ENCODE data around the gene SHH. TPM values are rescaled to one million over a fixed set of nuclear protein-coding genes. Genes with fewer than 3 reads are reported as not detected.

The SHH gene
- total RNA-seq, 1 experiment from 2014 or later: not detected

- POLR2A ChIA-PET (ENCODE audit: low non-redundant PET): no interaction called here
- H3K36me3 ChIP-seq (ENCODE audit: insufficient read depth, low read length, poor library complexity, severe bottlenecking): peaks cover 11% of the 10 kb centered on the region
- no peak overlapping the region for H3K4me3 ChIP-seq (ENCODE audit: low read depth, low read length, poor library complexity, severe bottlenecking)
- H3K4me1 ChIP-seq (ENCODE audit: insufficient read depth, low read length, poor library complexity, severe bottlenecking): no peaks in the 10 kb centered on the region
- no peaks in the 10 kb centered on the region for H3K9me3 ChIP-seq (ENCODE audit: low read depth, low read length, poor library complexity, severe bottlenecking)
- CTCF ChIA-PET: interaction anchor here (0.6 kb wide), 1 partner anchor 1208 kb away, joined by 4 read pairs; no protein-coding TSS in a partner anchor
- DNase-seq (ENCODE audit: low spot score): no peak
- BruUV-seq (replicated peaks): no TSS peak
- intact Hi-C loops (cut with micrococcal nuclease; ENCODE audit: unreplicated experiment): no loop called here
- H3K27me3 ChIP-seq (replicated peaks; ENCODE audit: insufficient read depth, low read depth, low read length, poor library complexity): no peaks in the 10 kb centered on the region
- no peak overlapping the region for H3K27ac ChIP-seq (ENCODE audit: low read depth, low read length, poor library complexity, severe bottlenecking)
- TF ChIP-seq EZH2 (IDR thresholded peaks at IDR 0.05; ENCODE audit: borderline replicate concordance, low read depth, low read length, poor library complexity, severe bottlenecking) (no peak), CTCF (conservative IDR thresholded peaks at IDR 0.05; ENCODE audit: low read depth, low read length) (no peak)
These were observed 61.8 kb downstream of the SHH start for GRCh38 chr7:155750255-155751125.

Other genes starting within 250 kb of the SHH start
- 73.6 and 75.9 TPM in 2 replicates for gene RBM33, start 167.8 kb downstream of the SHH start, total RNA-seq (2021)